ENCODE results near the gene LMO2.
"Not testable (repeated sequence)": the region's sequence is repeated elsewhere in the genome, so short reads cannot be mapped to it uniquely, and the experiment has no call there.

The LMO2 gene

GRCh38 chr11:33861386-33861785 lies 30.5 kb downstream of the LMO2 start:
- in situ Hi-C loops (cut with HindIII; ENCODE audit: low pct_unique_long_range_greater_than_20kb, low sequenced_read_pairs) = no loop called here
- no peak for TF ChIP-seq JUND (IDR thresholded peaks at IDR 0.05; ENCODE audit: low read depth)
- DNase-seq (ENCODE audit: low read depth in 1 of 2, low spot score in 1 of 2) = no peak

GRCh38 chr11:33860926-33861325 lies 30.9 kb downstream of the LMO2 start:
- DNase-seq (ENCODE audit: low read depth in 1 of 2, low spot score in 1 of 2) = no peak
- no peak for TF ChIP-seq JUND (IDR thresholded peaks at IDR 0.05; ENCODE audit: low read depth)
- in situ Hi-C loops (cut with HindIII; ENCODE audit: low pct_unique_long_range_greater_than_20kb, low sequenced_read_pairs) = no loop called here

- no peak for DNase-seq (ENCODE audit: low read depth in 1 of 2, low spot score in 1 of 2)
- in situ Hi-C loops (cut with HindIII; ENCODE audit: low pct_unique_long_range_greater_than_20kb, low sequenced_read_pairs) = no loop called here
- TF ChIP-seq JUND (IDR thresholded peaks at IDR 0.05; ENCODE audit: low read depth) = no peak
Observed at GRCh38 chr11:33859306-33859705, 32.6 kb downstream of the LMO2 start.

- in situ Hi-C loops (cut with HindIII; ENCODE audit: low pct_unique_long_range_greater_than_20kb, low sequenced_read_pairs) = no loop called here
- DNase-seq (ENCODE audit: low read depth in 1 of 2, low spot score in 1 of 2) = peak; percentile 37 to 79
- TF ChIP-seq JUND (IDR thresholded peaks at IDR 0.05; ENCODE audit: low read depth) = no peak
Observed at GRCh38 chr11:33857933-33858371, 33.9 kb downstream of the LMO2 start.

GRCh38 chr11:33855500-33855899 lies 36.4 kb downstream of the LMO2 start:
- no peak for TF ChIP-seq JUND (IDR thresholded peaks at IDR 0.05; ENCODE audit: low read depth)
- DNase-seq (ENCODE audit: low read depth in 1 of 2, low spot score in 1 of 2) = no peak
- in situ Hi-C loops (cut with HindIII; ENCODE audit: low pct_unique_long_range_greater_than_20kb, low sequenced_read_pairs) = no loop called here

GRCh38 chr11:33848717-33849390 lies 43.0 kb downstream of the LMO2 start:
- in situ Hi-C loops (cut with HindIII; ENCODE audit: low pct_unique_long_range_greater_than_20kb, low sequenced_read_pairs) = no loop called here
- TF ChIP-seq JUND (IDR thresholded peaks at IDR 0.05; ENCODE audit: low read depth) = no peak
- no peak for DNase-seq (ENCODE audit: low read depth in 1 of 2, low spot score in 1 of 2)

GRCh38 chr11:33847251-33847650 lies 44.6 kb downstream of the LMO2 start:
- TF ChIP-seq JUND (IDR thresholded peaks at IDR 0.05; ENCODE audit: low read depth) = no peak
- DNase-seq (ENCODE audit: low read depth in 1 of 2, low spot score in 1 of 2) = no peak
- in situ Hi-C loops (cut with HindIII; ENCODE audit: low pct_unique_long_range_greater_than_20kb, low sequenced_read_pairs) = no loop called here

GRCh38 chr11:33844236-33844635 lies 47.6 kb downstream of the LMO2 start:
- in situ Hi-C loops (cut with HindIII; ENCODE audit: low pct_unique_long_range_greater_than_20kb, low sequenced_read_pairs) = no loop called here

GRCh38 chr11:33843018-33843417 lies 48.9 kb downstream of the LMO2 start:
- no peak for TF ChIP-seq JUND (IDR thresholded peaks at IDR 0.05; ENCODE audit: low read depth)
- in situ Hi-C loops (cut with HindIII; ENCODE audit: low pct_unique_long_range_greater_than_20kb, low sequenced_read_pairs) = no loop called here
- no peak for DNase-seq (ENCODE audit: low read depth in 1 of 2, low spot score in 1 of 2)

More at GRCh38 chr11:33844236-33844635, 47.6 kb downstream of the LMO2 start:
- DNase-seq (ENCODE audit: low read depth in 1 of 2, low spot score in 1 of 2) = no peak
- no peak for TF ChIP-seq JUND (IDR thresholded peaks at IDR 0.05; ENCODE audit: low read depth)

GRCh38 chr11:33842236-33842915 lies 49.5 kb downstream of the LMO2 start:
- in situ Hi-C loops (cut with HindIII; ENCODE audit: low pct_unique_long_range_greater_than_20kb, low sequenced_read_pairs) = no loop called here
- TF ChIP-seq JUND (IDR thresholded peaks at IDR 0.05; ENCODE audit: low read depth) = no peak
- DNase-seq (ENCODE audit: low read depth in 1 of 2, low spot score in 1 of 2) = no peak

GRCh38 chr11:33838234-33838633 lies 53.6 kb downstream of the LMO2 start:
- DNase-seq (ENCODE audit: low read depth in 1 of 2, low spot score in 1 of 2); in situ Hi-C loops (cut with HindIII; ENCODE audit: low pct_unique_long_range_greater_than_20kb, low sequenced_read_pairs): not testable (repeated sequence)

GRCh38 chr11:33837334-33837733 lies 54.5 kb downstream of the LMO2 start:
- DNase-seq (ENCODE audit: low read depth in 1 of 2, low spot score in 1 of 2); in situ Hi-C loops (cut with HindIII; ENCODE audit: low pct_unique_long_range_greater_than_20kb, low sequenced_read_pairs): not testable (repeated sequence)

GRCh38 chr11:33835143-33835878 lies 56.6 kb downstream of the LMO2 start:
- DNase-seq (ENCODE audit: low read depth in 1 of 2, low spot score in 1 of 2) = peak; percentile 34 to 67
- TF ChIP-seq JUND (IDR thresholded peaks at IDR 0.05; ENCODE audit: low read depth) = no peak
- in situ Hi-C loops (cut with HindIII; ENCODE audit: low pct_unique_long_range_greater_than_20kb, low sequenced_read_pairs) = no loop called here
